Erythroblast (primary cell): ENCODE measurements around the gene GUCY2C.
A peak's percentile ranks its signal among the peaks of the same experiment; 100 is the strongest.
"Not testable (repeated sequence)": the region's sequence is repeated elsewhere in the genome, so short reads cannot be mapped to it uniquely, and the experiment has no call there.

Experiments
- DNase-seq, 2 experiments: peaks; one replicate each; lab custom pipeline; 2025; lab: John Stamatoyannopoulos, UW
- GATA1 ChIP-seq: IDR thresholded peaks from 2 replicates; pipeline ENCODE4 v1.6.1; 2011; ENCODE audit warnings: low read depth, mild to moderate bottlenecking, control low read depth, low read length, moderate library complexity
- POLR2A ChIP-seq: IDR thresholded peaks from 2 replicates; pipeline ENCODE4 v1.6.1; 2011; ENCODE audit warnings: mild to moderate bottlenecking, low read length

GUCY2C gene

GRCh38 chr12:14695715-14696141 is 671 bp downstream of the GUCY2C start:
- DNase-seq: no peak
- TF ChIP-seq POLR2A (no peak), GATA1 (no peak)

GRCh38 chr12:14694970-14695369 is 1.4 kb downstream of the GUCY2C start:
- DNase-seq: no peak
- TF ChIP-seq GATA1 (no peak), POLR2A (no peak)

- TF ChIP-seq POLR2A (no peak), GATA1 (no peak)
- DNase-seq: no peak
Observed at GRCh38 chr12:14694145-14694714, 2.2 kb downstream of the GUCY2C start.

DNA sequence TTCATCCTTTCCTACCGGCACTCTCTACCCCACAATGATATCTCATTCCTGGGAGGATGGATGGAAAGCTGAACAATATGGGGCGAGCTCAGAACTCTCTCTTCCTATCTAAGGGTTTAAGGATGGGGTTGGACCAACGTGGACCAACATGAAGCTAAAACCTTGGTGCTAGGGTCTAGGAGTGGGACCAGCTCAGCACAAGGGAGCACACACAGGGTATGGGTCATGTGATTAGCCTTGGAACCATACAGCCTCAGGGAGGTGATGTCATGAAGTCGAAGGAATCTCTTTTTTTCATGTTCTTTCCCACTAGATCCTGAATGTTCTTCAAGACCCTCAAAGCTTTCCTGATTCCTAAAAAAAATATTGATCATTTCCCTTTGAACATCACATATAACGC is 3.3 kb downstream of the GUCY2C start:
- TF ChIP-seq POLR2A: no peak
- no peak for TF ChIP-seq GATA1
- DNase-seq: no peak

DNA sequence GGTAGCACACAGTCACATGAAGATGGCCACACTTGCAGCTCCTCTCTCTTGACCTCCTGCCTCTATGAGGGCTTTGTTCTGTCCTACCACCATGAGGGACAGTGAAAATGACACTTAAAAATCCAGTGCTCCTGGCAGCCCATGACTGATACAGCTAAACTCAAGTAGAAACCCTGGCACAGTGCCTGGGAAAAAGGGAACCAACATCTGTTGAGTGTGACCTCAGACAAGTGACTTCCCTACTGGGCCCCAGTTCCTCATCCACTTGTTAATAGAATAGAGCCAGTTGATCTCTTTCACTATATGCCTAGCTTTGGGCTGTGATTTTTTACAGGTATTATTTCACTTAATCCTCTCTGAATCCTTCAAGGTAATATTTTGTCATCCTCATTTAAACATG is 4.8 kb downstream of the GUCY2C start:
- DNase-seq: no peak

GRCh38 chr12:14689996-14690395 is 6.4 kb downstream of the GUCY2C start:
- no peak for DNase-seq
- TF ChIP-seq GATA1 (no peak), POLR2A (no peak)

More for the DNA sequence above, 4.8 kb downstream of the GUCY2C start:
- TF ChIP-seq POLR2A (no peak), GATA1 (no peak)

DNA sequence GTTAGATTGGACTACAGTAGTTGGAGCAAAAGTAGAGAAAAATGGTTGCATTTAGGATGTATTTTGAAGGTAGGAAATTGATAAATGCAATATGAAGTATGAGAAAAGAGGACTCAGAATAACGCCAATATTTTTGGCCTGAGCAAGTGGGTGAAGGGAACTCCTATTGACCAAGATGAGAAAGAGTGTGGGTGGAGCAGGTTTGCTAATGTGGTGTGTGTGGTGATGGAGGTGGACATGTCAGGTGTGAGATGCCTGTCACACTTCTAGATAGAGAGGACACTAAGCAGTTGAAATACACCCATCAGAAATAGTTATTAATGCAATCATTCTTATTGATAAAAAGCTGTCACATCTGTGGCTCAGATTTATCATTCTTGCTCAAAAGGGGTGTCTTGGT is 7.3 kb downstream of the GUCY2C start:
- TF ChIP-seq POLR2A: no peak
- no peak for TF ChIP-seq GATA1
- no peak for DNase-seq

DNA sequence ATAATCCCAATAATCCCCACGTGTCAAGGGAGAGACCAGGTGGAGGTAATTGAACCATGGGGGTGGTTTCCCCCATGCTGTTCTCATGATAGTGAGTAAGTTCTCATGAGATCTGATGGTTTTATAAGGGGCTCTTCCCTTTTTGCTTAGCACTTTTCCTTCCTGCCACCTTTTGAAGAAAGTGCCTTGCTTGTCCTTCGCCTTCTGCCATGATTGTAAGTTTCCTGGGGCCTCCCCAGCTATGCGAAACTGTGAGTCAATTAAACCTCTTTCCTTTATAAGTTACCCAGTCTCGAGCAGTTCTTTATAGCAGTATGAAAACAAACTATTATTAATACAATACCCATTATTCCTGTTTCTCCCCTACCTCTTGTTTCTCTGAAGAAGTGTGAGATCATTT is 14.2 kb downstream of the GUCY2C start:
- not testable (repeated sequence) for DNase-seq

GRCh38 chr12:14681625-14682024 is 14.8 kb downstream of the GUCY2C start:
- DNase-seq: no peak
- TF ChIP-seq GATA1: no peak

DNA sequence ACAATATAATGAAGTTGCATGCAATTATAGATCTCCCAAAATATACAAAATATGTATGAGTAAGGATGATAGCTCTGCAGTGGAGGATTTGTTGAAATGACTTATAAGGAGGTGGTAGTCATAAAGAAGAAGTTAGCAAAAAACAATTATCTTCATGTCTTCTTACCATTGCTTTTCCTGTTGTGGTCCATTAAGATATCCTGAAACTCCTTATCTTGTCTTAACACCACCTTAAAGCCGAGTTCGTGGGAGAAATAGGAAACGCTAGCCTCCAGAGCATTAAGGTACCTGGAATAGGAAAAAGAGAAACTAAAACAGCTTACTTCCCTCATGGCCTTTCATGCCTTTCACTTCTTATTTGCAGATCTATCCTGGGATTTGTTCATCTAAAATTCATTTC is 15.2 kb downstream of the GUCY2C start:
- no peak for DNase-seq
- TF ChIP-seq POLR2A (no peak), GATA1 (no peak)

DNA sequence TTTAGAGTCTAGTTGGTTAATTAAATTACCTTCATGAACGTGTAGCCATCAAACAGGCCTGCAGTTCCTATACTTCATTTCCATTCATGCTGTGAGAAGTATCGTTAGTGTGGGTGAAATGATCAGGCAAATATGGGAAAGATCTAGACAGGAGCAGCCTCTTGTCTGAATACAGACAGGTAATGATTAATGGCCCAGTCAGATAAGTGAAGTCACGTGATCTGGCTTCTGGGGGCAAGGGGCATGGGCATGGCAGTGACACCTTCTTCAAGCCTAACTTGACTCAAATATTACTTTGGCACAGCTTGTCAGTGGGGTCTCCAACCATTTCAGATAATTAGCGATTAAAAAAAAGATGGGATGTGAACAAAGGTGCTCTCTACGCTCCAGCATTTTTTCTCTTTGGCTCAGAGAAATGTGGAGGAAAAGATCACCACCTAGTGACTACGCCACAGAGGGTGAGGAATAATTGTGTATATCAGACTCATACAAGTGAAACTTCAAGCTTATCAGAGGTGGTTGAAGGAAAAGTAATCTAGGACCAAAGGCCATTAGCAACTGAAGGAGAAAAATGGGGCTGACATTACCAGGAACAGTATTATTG is 17.8 kb downstream of the GUCY2C start:
- TF ChIP-seq GATA1: no peak
- no peak for TF ChIP-seq POLR2A
- DNase-seq: no peak

GRCh38 chr12:14668591-14668990 is 27.8 kb downstream of the GUCY2C start:
- DNase-seq: no peak
- TF ChIP-seq GATA1 (no peak), POLR2A (no peak)

GRCh38 chr12:14665354-14666348 is 30.7 kb downstream of the GUCY2C start:
- no peak for TF ChIP-seq GATA1
- no peak for TF ChIP-seq POLR2A
- DNase-seq: no peak

- peak; percentile 28 to 48 for DNase-seq
- TF ChIP-seq GATA1: no peak
- TF ChIP-seq POLR2A: no peak
Observed at GRCh38 chr12:14664434-14665023, 31.9 kb downstream of the GUCY2C start.
